HEK293 (cell line): Measurements from ENCODE around the gene TMEM72.

ENCODE experiments used
- CTCF ChIP-seq: fragments of 450-650 bp; formaldehyde crosslinking; IDR thresholded peaks from 2 replicates; pipeline ENCODE4 v1.5.1; 2016; ENCODE audit warnings: missing biosample characterization, missing genetic modification characterization
- EGR2 ChIP-seq: fragments of 450-650 bp; formaldehyde crosslinking; IDR thresholded peaks from 2 replicates; pipeline ENCODE4 v1.5.1; 2016; ENCODE audit warnings: low read depth, missing biosample characterization, missing genetic modification characterization
- OSR2 ChIP-seq: fragments of 450-650 bp; formaldehyde crosslinking; IDR thresholded peaks from 2 replicates; pipeline ENCODE4 v1.5.1; 2016; ENCODE audit warnings: missing biosample characterization, missing genetic modification characterization
- ZBTB48 ChIP-seq: fragments of 450-650 bp; formaldehyde crosslinking; IDR thresholded peaks from 2 replicates; pipeline ENCODE4 v1.5.1; 2016; ENCODE audit warnings: missing biosample characterization, missing genetic modification characterization
- ZFP3 ChIP-seq: fragments of 450-650 bp; formaldehyde crosslinking; IDR thresholded peaks from 2 replicates; pipeline ENCODE4 v1.5.1; 2016; ENCODE audit warnings: low read depth, missing biosample characterization, missing genetic modification characterization
- ZNF202 ChIP-seq: fragments of 450-650 bp; formaldehyde crosslinking; IDR thresholded peaks from 2 replicates; pipeline ENCODE4 v1.5.1; 2016; ENCODE audit warnings: missing biosample characterization, missing genetic modification characterization, borderline replicate concordance
- ZNF214 ChIP-seq: fragments of 450-650 bp; formaldehyde crosslinking; IDR thresholded peaks from 2 replicates; pipeline ENCODE4 v1.5.1; 2017; ENCODE audit warnings: missing biosample characterization, mild to moderate bottlenecking, missing genetic modification characterization, borderline replicate concordance
- ZNF223 ChIP-seq: fragments of 450-650 bp; formaldehyde crosslinking; IDR thresholded peaks from 2 replicates; pipeline ENCODE4 v1.5.1; 2016; ENCODE audit warnings: missing biosample characterization, missing genetic modification characterization
- ZNF26 ChIP-seq: fragments of 450-650 bp; formaldehyde crosslinking; IDR thresholded peaks from 2 replicates; pipeline ENCODE4 v1.5.1; 2016; ENCODE audit warnings: missing biosample characterization, missing genetic modification characterization
- ZNF274 ChIP-seq, 2 experiments: fragments of 200-500 bp in 1 of 2; fragments of 450-650 bp in 1 of 2; sonication (Bioruptor generic) in 1 of 2; formaldehyde crosslinking in 1 of 2; IDR thresholded peaks; 2 replicates each; pipeline versions ENCODE4 v1.5.1 to v1.6.1; 2014 to 2016; ENCODE audit warnings: borderline replicate concordance in 1 of 2, inconsistent platforms in 1 of 2, low read length in 1 of 2, missing biosample characterization in 1 of 2, missing genetic modification characterization in 1 of 2
- ZNF292 ChIP-seq: fragments of 450-650 bp; formaldehyde crosslinking; IDR thresholded peaks from 2 replicates; pipeline ENCODE4 v1.5.1; 2016; ENCODE audit warnings: low read depth, missing biosample characterization, missing genetic modification characterization, borderline replicate concordance
- ZNF362 ChIP-seq: fragments of 450-650 bp; formaldehyde crosslinking; IDR thresholded peaks from 2 replicates; pipeline ENCODE4 v1.5.1; 2016; ENCODE audit warnings: missing biosample characterization, missing genetic modification characterization
- ZNF548 ChIP-seq: fragments of 450-650 bp; formaldehyde crosslinking; IDR thresholded peaks from 2 replicates; pipeline ENCODE4 v1.5.1; 2016; ENCODE audit warnings: missing biosample characterization, missing genetic modification characterization
- ZNF549 ChIP-seq: fragments of 450-650 bp; IDR thresholded peaks from 2 replicates; pipeline ENCODE4 v1.5.1; 2018; ENCODE audit warnings: missing biosample characterization, missing genetic modification characterization, mild to moderate bottlenecking, inconsistent platforms, moderate library complexity
- ZNF555 ChIP-seq: fragments of 450-650 bp; formaldehyde crosslinking; conservative IDR thresholded peaks from 2 replicates; pipeline ENCODE4 v1.5.1; 2017; ENCODE audit warnings: missing biosample characterization, mild to moderate bottlenecking, missing genetic modification characterization, inconsistent platforms
- ZNF596 ChIP-seq: fragments of 450-650 bp; IDR thresholded peaks from 2 replicates; pipeline ENCODE4 v1.5.0; 2018; ENCODE audit warnings: missing biosample characterization, mild to moderate bottlenecking, missing genetic modification characterization, moderate library complexity
- ZNF610 ChIP-seq: fragments of 450-650 bp; formaldehyde crosslinking; IDR thresholded peaks from 2 replicates; pipeline ENCODE4 v1.5.1; 2016; ENCODE audit warnings: missing biosample characterization, missing genetic modification characterization, borderline replicate concordance
- ZNF658 ChIP-seq: fragments of 450-650 bp; formaldehyde crosslinking; IDR thresholded peaks from 2 replicates; pipeline ENCODE4; 2016; ENCODE audit warnings: missing biosample characterization, missing genetic modification characterization
- TF ChIP-seq, protein P1 (sequence below): fragments of 450-650 bp; formaldehyde crosslinking; IDR thresholded peaks from 2 replicates; pipeline ENCODE4 v1.5.1; 2016; ENCODE audit warnings: missing biosample characterization, missing genetic modification characterization
- TF ChIP-seq, protein P2 (sequence below): fragments of 450-650 bp; formaldehyde crosslinking; IDR thresholded peaks from 2 replicates; pipeline ENCODE4 v1.5.1; 2016; ENCODE audit warnings: missing biosample characterization, missing genetic modification characterization, borderline replicate concordance
- TF ChIP-seq, protein P3 (sequence below): fragments of 450-650 bp; formaldehyde crosslinking; IDR thresholded peaks from 2 replicates; pipeline ENCODE4 v1.5.1; 2016; ENCODE audit warnings: missing biosample characterization, missing genetic modification characterization
- TF ChIP-seq, protein P4 (sequence below): fragments of 450-650 bp; formaldehyde crosslinking; IDR thresholded peaks from 2 replicates; pipeline ENCODE4 v1.5.1; 2017; ENCODE audit warnings: missing biosample characterization, missing genetic modification characterization
- TF ChIP-seq, protein P5 (sequence below): fragments of 450-650 bp; formaldehyde crosslinking; IDR thresholded peaks from 2 replicates; pipeline ENCODE4 v1.5.1; 2016; ENCODE audit warnings: missing biosample characterization, missing genetic modification characterization, low read depth

TMEM72 gene

GRCh38 chr10:44959247-44960087 is 48.3 kb downstream of the TMEM72 start, which contains the start of gene RASSF4 (continued):
- no peak for TF ChIP-seq ZNF362 (tag by site-specific recombination)
- no peak for TF ChIP-seq EGR2 (tag by site-specific recombination)
- TF ChIP-seq, protein P1, sequence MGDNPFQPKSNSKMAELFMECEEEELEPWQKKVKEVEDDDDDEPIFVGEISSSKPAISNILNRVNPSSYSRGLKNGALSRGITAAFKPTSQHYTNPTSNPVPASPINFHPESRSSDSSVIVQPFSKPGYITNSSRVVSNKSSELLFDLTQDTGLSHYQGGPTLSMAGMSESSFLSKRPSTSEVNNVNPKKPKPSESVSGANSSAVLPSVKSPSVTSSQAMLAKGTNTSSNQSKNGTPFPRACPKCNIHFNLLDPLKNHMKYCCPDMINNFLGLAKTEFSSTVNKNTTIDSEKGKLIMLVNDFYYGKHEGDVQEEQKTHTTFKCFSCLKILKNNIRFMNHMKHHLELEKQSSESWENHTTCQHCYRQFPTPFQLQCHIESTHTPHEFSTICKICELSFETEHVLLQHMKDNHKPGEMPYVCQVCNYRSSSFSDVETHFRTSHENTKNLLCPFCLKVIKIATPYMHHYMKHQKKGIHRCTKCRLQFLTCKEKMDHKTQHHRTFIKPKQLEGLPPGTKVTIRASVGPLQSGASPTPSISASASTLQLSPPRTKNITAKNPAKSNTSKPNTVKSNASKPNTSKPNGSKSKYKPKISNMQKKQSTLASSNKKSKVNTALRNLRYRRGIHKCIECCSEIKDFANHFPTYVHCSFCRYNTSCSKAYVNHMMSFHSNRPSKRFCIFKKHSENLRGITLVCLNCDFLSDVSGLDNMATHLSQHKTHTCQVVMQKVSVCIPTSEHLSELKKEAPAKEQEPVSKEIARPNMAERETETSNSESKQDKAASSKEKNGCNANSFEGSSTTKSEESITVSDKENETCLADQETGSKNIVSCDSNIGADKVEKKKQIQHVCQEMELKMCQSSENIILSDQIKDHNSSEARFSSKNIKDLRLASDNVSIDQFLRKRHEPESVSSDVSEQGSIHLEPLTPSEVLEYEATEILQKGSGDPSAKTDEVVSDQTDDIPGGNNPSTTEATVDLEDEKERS, result no peak
- TF ChIP-seq ZBTB48 (tag by site-specific recombination), result peak; percentile 65; the same call in 1 of the 2 replicates
- TF ChIP-seq, protein P2, sequence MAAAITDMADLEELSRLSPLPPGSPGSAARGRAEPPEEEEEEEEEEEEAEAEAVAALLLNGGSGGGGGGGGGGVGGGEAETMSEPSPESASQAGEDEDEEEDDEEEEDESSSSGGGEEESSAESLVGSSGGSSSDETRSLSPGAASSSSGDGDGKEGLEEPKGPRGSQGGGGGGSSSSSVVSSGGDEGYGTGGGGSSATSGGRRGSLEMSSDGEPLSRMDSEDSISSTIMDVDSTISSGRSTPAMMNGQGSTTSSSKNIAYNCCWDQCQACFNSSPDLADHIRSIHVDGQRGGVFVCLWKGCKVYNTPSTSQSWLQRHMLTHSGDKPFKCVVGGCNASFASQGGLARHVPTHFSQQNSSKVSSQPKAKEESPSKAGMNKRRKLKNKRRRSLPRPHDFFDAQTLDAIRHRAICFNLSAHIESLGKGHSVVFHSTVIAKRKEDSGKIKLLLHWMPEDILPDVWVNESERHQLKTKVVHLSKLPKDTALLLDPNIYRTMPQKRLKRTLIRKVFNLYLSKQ, result no peak
- peak; percentile 53; the same call in 1 of the 2 replicates for TF ChIP-seq ZNF610 (tag by site-specific recombination)
- TF ChIP-seq ZNF26, result no peak
- peak; percentile 22; the same call in 1 of the 2 replicates for TF ChIP-seq OSR2 (tag by site-specific recombination)
- TF ChIP-seq ZNF596, result no peak
- no peak for TF ChIP-seq ZNF274 (IDR thresholded peaks at IDR 0.05; ENCODE audit: low read length)
- no peak for TF ChIP-seq ZNF274 (tag by site-specific recombination; IDR thresholded peaks at IDR 0.05; ENCODE audit: borderline replicate concordance)
- no peak for TF ChIP-seq ZNF548
- TF ChIP-seq, protein P3, sequence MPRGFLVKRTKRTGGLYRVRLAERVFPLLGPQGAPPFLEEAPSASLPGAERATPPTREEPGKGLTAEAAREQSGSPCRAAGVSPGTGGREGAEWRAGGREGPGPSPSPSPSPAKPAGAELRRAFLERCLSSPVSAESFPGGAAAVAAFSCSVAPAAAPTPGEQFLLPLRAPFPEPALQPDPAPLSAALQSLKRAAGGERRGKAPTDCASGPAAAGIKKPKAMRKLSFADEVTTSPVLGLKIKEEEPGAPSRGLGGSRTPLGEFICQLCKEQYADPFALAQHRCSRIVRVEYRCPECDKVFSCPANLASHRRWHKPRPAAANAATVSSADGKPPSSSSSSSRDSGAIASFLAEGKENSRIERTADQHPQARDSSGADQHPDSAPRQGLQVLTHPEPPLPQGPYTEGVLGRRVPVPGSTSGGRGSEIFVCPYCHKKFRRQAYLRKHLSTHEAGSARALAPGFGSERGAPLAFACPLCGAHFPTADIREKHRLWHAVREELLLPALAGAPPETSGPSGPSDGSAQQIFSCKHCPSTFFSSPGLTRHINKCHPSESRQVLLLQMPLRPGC (tag by site-specific recombination), result no peak
- no peak for TF ChIP-seq ZNF658 (tag by site-specific recombination)
- TF ChIP-seq, protein P4, sequence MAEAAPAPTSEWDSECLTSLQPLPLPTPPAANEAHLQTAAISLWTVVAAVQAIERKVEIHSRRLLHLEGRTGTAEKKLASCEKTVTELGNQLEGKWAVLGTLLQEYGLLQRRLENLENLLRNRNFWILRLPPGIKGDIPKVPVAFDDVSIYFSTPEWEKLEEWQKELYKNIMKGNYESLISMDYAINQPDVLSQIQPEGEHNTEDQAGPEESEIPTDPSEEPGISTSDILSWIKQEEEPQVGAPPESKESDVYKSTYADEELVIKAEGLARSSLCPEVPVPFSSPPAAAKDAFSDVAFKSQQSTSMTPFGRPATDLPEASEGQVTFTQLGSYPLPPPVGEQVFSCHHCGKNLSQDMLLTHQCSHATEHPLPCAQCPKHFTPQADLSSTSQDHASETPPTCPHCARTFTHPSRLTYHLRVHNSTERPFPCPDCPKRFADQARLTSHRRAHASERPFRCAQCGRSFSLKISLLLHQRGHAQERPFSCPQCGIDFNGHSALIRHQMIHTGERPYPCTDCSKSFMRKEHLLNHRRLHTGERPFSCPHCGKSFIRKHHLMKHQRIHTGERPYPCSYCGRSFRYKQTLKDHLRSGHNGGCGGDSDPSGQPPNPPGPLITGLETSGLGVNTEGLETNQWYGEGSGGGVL (tag by site-specific recombination), result no peak
- no peak for TF ChIP-seq CTCF (tag by site-specific recombination)
- TF ChIP-seq, protein P5, sequence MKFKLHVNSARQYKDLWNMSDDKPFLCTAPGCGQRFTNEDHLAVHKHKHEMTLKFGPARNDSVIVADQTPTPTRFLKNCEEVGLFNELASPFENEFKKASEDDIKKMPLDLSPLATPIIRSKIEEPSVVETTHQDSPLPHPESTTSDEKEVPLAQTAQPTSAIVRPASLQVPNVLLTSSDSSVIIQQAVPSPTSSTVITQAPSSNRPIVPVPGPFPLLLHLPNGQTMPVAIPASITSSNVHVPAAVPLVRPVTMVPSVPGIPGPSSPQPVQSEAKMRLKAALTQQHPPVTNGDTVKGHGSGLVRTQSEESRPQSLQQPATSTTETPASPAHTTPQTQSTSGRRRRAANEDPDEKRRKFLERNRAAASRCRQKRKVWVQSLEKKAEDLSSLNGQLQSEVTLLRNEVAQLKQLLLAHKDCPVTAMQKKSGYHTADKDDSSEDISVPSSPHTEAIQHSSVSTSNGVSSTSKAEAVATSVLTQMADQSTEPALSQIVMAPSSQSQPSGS (tag by site-specific recombination), result no peak
- TF ChIP-seq ZNF555 (tag by site-specific recombination), result no peak
- no peak for TF ChIP-seq ZNF292 (tag by site-specific recombination)
- TF ChIP-seq ZNF202 (tag by site-specific recombination), result no peak
- no peak for TF ChIP-seq ZNF549 (tag by site-specific recombination)
- no peak for TF ChIP-seq ZNF214 (tag by site-specific recombination)
- no peak for TF ChIP-seq ZFP3 (tag by site-specific recombination)
- no peak for TF ChIP-seq ZNF223
